Caco-2 (cell line): Measurements from ENCODE around the gene MORN1. TPM values are rescaled to one million over a fixed set of nuclear protein-coding genes. Genes with fewer than 3 reads are reported as not detected.

ENCODE experiments used
- BruUV-seq: library from RNA; stranded (reverse); fragments of 400-500 nt; replicated peaks from 2 replicates; lab custom pipeline; 2021; lab: Mats Ljungman, UMichigan
- CTCF ChIA-PET: fragments of 300-600 bp; sonication (Branson Sonifier 250); formaldehyde crosslinking; loops from one replicate; lab custom pipeline; 2022; ENCODE audit warnings: antibody characterized with exemption; lab: Charles Lee
- POLR2A ChIA-PET: fragments of 300-600 bp; sonication (Branson Sonifier 250); formaldehyde crosslinking; loops from one replicate; lab custom pipeline; 2022; ENCODE audit warnings: antibody characterized with exemption; lab: Charles Lee
- DNase-seq, 2 experiments: peaks; one replicate each; pipeline versions ENCODE4 v3.0.0 to v3.0.0-alpha.2; 2020 to 2022
- H3K27me3 ChIP-seq: replicated peaks from 2 replicates; pipeline ENCODE4 v1.6.0; 2011; ENCODE audit warnings: low read length; ENCODE audit not compliant: control insufficient read depth, insufficient read depth
- H3K36me3 ChIP-seq: 2 replicates; pipeline ENCODE4 v1.5.1; 2011; ENCODE audit warnings: low read length; ENCODE audit not compliant: control insufficient read depth, insufficient read depth
- H3K4me1 ChIP-seq: fragments of 250-450 bp; sonication (Bioruptor Pico); 2 replicates; pipeline ENCODE4 v1.5.1; 2020; ENCODE audit warnings: mild to moderate bottlenecking
- H3K4me3 ChIP-seq: 2 replicates; pipeline ENCODE4 v1.5.1; 2011; ENCODE audit warnings: low read depth, mild to moderate bottlenecking, control low read depth, low read length
- H3K9me3 ChIP-seq: fragments of 250-450 bp; sonication (Bioruptor Pico); 2 replicates; pipeline ENCODE4 v1.5.1; 2020; ENCODE audit warnings: mild to moderate bottlenecking, moderate library complexity
- H3K27ac Mint-ChIP-seq: one replicate; pipeline ENCODE4 v1.8.0; 2022; ENCODE audit warnings: mixed read lengths; ENCODE audit not compliant: unreplicated experiment
- H3K27me3 Mint-ChIP-seq: one replicate; pipeline ENCODE4 v1.8.0; 2022; ENCODE audit warnings: mixed read lengths; ENCODE audit not compliant: insufficient read depth, unreplicated experiment
- H3K36me3 Mint-ChIP-seq: one replicate; pipeline ENCODE4 v1.8.0; 2022; ENCODE audit warnings: mild to moderate bottlenecking, mixed read lengths; ENCODE audit not compliant: insufficient read depth, unreplicated experiment
- H3K4me1 Mint-ChIP-seq: one replicate; pipeline ENCODE4 v1.8.0; 2022; ENCODE audit warnings: low read depth, mixed read lengths; ENCODE audit not compliant: unreplicated experiment
- H3K4me3 Mint-ChIP-seq: one replicate; pipeline ENCODE4 v1.8.0; 2022; ENCODE audit warnings: mild to moderate bottlenecking, moderate library complexity, mixed read lengths; ENCODE audit not compliant: unreplicated experiment
- H3K9me3 Mint-ChIP-seq: one replicate; pipeline ENCODE4 v1.8.0; 2022; ENCODE audit warnings: mixed read lengths; ENCODE audit not compliant: unreplicated experiment
- intact Hi-C: fragments of 100-400 bp; cut with micrococcal nuclease; formaldehyde crosslinking; loops from one replicate; pipeline ENCODE4 v1.10.0; 2022; ENCODE audit not compliant: unreplicated experiment
- total RNA-seq: library from RNA; stranded (reverse); gene quantifications from 2 replicates; pipeline ENCODE4 v1.2.3, GENCODE V29; 2022
- TF ChIP-seq, protein P1 (sequence below), 2 experiments: fragments of 200-600 bp in 1 of 2; IDR thresholded peaks; 1 replicate in 1 of 2; 2 replicates in 1 of 2; pipeline versions ENCODE4 v1.5.1 to v1.8.0; 2011 to 2022; ENCODE audit warnings: antibody characterized with exemption in 1 of 2, control low read depth in 1 of 2, inconsistent platforms in 1 of 2, low read depth in 1 of 2, low read length in 1 of 2, mild to moderate bottlenecking in 1 of 2, moderate library complexity in 1 of 2; ENCODE audit not compliant: insufficient read depth in 1 of 2, severe bottlenecking in 1 of 2, unreplicated experiment in 1 of 2

MORN1 gene
- total RNA-seq, 1 experiment from 2014 or later, result 8.6 TPM

DNA sequence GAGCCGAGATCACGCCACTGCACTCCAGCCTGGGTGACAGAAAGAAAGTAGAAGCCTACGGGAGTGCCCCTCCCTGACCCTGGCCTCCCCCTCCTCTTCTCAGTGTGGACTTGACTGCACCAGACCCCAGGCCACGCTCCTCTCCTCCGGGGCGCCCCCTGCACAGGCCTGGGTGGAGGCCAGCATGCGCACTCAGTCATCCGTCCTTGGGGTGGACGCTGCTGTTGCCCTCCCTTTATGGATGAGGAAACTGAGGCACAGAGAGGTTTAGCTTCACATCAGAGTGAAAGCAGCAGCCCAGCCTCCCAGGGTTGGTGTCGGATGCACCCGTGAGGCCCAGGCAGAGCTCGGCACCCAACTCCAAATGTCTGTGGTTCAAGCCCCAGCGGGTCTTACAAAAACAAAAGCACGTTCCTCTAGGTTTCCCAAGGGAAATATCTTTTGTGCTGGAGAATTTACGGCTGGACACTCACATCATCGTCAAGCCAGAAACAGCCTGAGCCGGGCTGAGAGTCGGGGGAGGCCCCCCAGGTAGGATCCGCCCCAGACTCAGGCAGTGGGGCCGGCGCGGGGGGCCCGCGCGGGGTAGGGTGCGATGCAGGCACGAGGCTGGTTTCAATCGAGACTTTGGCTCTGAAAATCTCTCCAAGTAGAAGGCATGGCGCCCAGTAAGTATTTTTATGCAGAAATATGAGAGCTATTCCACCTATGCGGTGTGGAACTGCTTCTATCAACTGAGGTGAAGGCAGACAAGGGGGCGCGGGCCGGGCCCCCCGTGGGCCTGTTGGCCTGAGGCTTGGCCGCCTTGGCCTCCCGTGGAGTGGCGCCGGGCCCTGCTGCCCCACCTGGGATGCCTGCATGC, 36.6 kb downstream of the MORN1 start:
- H3K27me3 Mint-ChIP-seq, result peaks cover 2% of the 10 kb centered on the region
- Histone ChIP-seq H3K4me3 (no peak overlapping the region), H3K4me1 (no peaks in the 10 kb centered on the region), H3K27me3 (no peaks in the 10 kb centered on the region), H3K9me3 (no peaks in the 10 kb centered on the region), H3K36me3 (no peaks in the 10 kb centered on the region)
- no peak for DNase-seq
- no peaks in the 10 kb centered on the region for H3K9me3 Mint-ChIP-seq
- POLR2A ChIA-PET, result no interaction called here
- no TSS peak for BruUV-seq
- CTCF ChIA-PET, result no interaction called here
- no peaks in the 10 kb centered on the region for H3K4me1 Mint-ChIP-seq
- no peak overlapping the region for H3K4me3 Mint-ChIP-seq
- no peak overlapping the region for H3K27ac Mint-ChIP-seq
- H3K36me3 Mint-ChIP-seq, result no peaks in the 10 kb centered on the region
- intact Hi-C loops, result no loop called here
- TF ChIP-seq, protein P1, sequence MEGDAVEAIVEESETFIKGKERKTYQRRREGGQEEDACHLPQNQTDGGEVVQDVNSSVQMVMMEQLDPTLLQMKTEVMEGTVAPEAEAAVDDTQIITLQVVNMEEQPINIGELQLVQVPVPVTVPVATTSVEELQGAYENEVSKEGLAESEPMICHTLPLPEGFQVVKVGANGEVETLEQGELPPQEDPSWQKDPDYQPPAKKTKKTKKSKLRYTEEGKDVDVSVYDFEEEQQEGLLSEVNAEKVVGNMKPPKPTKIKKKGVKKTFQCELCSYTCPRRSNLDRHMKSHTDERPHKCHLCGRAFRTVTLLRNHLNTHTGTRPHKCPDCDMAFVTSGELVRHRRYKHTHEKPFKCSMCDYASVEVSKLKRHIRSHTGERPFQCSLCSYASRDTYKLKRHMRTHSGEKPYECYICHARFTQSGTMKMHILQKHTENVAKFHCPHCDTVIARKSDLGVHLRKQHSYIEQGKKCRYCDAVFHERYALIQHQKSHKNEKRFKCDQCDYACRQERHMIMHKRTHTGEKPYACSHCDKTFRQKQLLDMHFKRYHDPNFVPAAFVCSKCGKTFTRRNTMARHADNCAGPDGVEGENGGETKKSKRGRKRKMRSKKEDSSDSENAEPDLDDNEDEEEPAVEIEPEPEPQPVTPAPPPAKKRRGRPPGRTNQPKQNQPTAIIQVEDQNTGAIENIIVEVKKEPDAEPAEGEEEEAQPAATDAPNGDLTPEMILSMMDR (IDR thresholded peaks at IDR 0.05; ENCODE audit: insufficient read depth in 1 of 2, low read depth in 1 of 2, low read length in 1 of 2, severe bottlenecking in 1 of 2, unreplicated experiment in 1 of 2), result no peak

DNA sequence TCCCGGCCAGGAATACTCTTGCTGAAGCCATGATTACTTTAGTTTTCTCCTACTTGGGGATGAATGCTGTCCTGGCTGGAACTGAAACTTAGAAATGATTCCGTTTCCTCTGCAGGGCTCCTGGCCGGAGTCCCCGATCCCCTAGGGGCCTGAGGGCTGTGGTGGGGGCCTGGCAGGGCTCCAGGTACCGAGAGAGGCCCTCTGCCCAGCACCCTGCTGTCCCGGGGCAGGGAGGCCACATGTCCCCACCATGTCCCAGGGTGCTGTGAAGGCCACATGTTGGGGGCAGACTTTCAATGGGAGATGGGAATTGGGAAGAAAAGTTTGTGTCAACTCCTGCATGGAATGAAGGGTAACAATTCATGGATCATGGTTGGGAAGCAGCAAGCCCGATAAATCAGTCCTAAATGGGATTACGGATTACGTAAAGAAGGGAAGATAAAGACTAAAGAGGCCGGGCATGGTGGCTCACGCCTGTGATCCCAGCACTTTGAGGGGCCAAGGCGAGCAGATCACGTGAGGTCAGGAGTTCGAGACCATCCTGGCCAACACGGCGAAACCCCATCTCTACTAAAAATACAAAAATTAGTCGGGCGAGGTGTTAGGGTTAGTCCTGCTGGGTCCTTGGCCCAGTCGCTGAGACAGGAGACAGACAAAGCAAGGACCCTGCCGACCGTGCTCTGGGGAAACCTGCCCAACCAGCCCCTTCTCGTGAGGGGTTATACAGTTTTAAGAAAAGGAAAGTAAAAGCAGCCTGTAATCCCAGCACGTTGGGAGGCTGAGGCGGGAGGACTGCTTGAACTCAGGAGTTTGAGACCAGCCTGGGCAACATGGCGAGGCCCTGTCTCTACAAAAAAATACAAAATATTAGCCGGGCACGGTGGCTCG, 37.6 kb downstream of the MORN1 start:
- Mint-ChIP-seq H3K9me3 (no peaks in the 10 kb centered on the region), H3K27me3 (peaks cover 2% of the 10 kb centered on the region), H3K4me3 (no peak overlapping the region), H3K36me3 (no peaks in the 10 kb centered on the region), H3K27ac (no peak overlapping the region), H3K4me1 (no peaks in the 10 kb centered on the region)
- Histone ChIP-seq H3K4me1 (no peaks in the 10 kb centered on the region), H3K27me3 (no peaks in the 10 kb centered on the region), H3K9me3 (no peaks in the 10 kb centered on the region), H3K4me3 (no peak overlapping the region), H3K36me3 (no peaks in the 10 kb centered on the region)
- BruUV-seq, result no TSS peak
- ChIA-PET POLR2A (no interaction called here), CTCF (no interaction called here)
- intact Hi-C loops, result no loop called here
- no peak for DNase-seq
- TF ChIP-seq, protein P1 (IDR thresholded peaks at IDR 0.05; ENCODE audit: insufficient read depth in 1 of 2, low read depth in 1 of 2, low read length in 1 of 2, severe bottlenecking in 1 of 2, unreplicated experiment in 1 of 2), result no peak

DNA sequence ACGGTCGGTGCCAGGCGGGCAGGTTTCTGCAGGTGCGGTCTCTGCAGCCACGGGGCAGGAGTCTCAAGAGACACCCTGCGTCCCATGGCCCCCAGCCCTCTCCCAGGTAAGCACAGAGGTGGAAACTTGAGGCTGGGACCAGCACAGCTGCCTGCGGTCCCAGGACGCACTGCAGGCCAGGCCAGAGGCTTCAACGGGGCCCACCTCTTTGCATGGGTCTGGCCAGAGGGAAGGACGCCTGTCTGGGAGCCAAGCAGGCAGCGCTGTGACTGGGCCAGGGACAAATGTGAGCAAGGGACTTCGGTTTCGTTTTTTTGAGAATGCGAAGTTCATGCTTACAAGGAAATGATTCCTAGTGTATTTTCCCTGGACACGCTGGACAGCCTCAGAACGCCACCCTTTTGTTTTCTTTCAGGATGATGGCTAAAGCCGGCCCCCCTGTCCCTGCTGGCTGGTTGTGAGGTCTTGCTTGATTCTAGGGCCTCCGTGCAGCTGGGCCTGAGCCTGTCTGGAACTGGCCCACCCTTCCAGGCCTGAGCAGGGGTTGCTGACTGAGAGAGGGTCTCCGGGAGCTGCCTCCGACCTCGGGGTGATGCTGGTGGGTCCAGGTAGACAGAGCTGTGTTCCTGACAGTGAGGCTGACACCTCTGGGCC, 38.3 kb downstream of the MORN1 start:
- H3K4me3 Mint-ChIP-seq, result no peak overlapping the region
- no peaks in the 10 kb centered on the region for H3K9me3 ChIP-seq
- H3K9me3 Mint-ChIP-seq, result no peaks in the 10 kb centered on the region
- H3K36me3 ChIP-seq, result no peaks in the 10 kb centered on the region
- CTCF ChIA-PET, result no interaction called here
- POLR2A ChIA-PET, result no interaction called here
- BruUV-seq, result no TSS peak
- peaks cover 2% of the 10 kb centered on the region for H3K27me3 Mint-ChIP-seq
- intact Hi-C loops, result no loop called here
- TF ChIP-seq, protein P1 (IDR thresholded peaks at IDR 0.05; ENCODE audit: insufficient read depth in 1 of 2, low read depth in 1 of 2, low read length in 1 of 2, severe bottlenecking in 1 of 2, unreplicated experiment in 1 of 2), result no peak
- no peaks in the 10 kb centered on the region for H3K4me1 Mint-ChIP-seq
- no peak overlapping the region for H3K27ac Mint-ChIP-seq
- no peaks in the 10 kb centered on the region for H3K27me3 ChIP-seq
- no peaks in the 10 kb centered on the region for H3K36me3 Mint-ChIP-seq
- H3K4me1 ChIP-seq, result no peaks in the 10 kb centered on the region
- DNase-seq, result no peak
- H3K4me3 ChIP-seq, result no peak overlapping the region
